ENCODE data around the gene GUCY2C.

The GUCY2C gene

GRCh38 chr12:14571779-14572178, 124.6 kb downstream of the GUCY2C start:
- no peak for DNase-seq (ENCODE audit: low read depth in 2 of 2)
- H3K4me3 ChIP-seq (replicated peaks in 1 of 2; ENCODE audit: low read depth in 2 of 2, low read length in 2 of 2), result no peak overlapping the region
- TF ChIP-seq CTCF (IDR thresholded peaks at IDR 0.05; ENCODE audit: low read depth, low read length), result no peak

GRCh38 chr12:14570231-14570630, 126.2 kb downstream of the GUCY2C start:
- TF ChIP-seq CTCF (IDR thresholded peaks at IDR 0.05; ENCODE audit: low read depth, low read length), result no peak
- no peak for DNase-seq (ENCODE audit: low read depth in 2 of 2)
- no peak overlapping the region for H3K4me3 ChIP-seq (replicated peaks in 1 of 2; ENCODE audit: low read depth in 2 of 2, low read length in 2 of 2)

GRCh38 chr12:14567351-14568162, 128.8 kb downstream of the GUCY2C start, which contains the start of gene PLBD1:
Gene PLBD1, minus strand, starts transcription at chr12:14567883. Its CDS starts 187 bp downstream, at chr12:14567696.
- no peak for TF ChIP-seq CTCF (IDR thresholded peaks at IDR 0.05; ENCODE audit: low read depth, low read length)

GRCh38 chr12:14564336-14564959, 132.0 kb downstream of the GUCY2C start:
- H3K4me3 ChIP-seq (replicated peaks in 1 of 2; ENCODE audit: low read depth in 2 of 2, low read length in 2 of 2), result no peak overlapping the region
- no peak for TF ChIP-seq CTCF (IDR thresholded peaks at IDR 0.05; ENCODE audit: low read depth, low read length)
- no peak for DNase-seq (ENCODE audit: low read depth in 2 of 2)

More at GRCh38 chr12:14567351-14568162, 128.8 kb downstream of the GUCY2C start, which contains the start of gene PLBD1:
- H3K4me3 ChIP-seq (replicated peaks in 1 of 2; ENCODE audit: low read depth in 2 of 2, low read length in 2 of 2), result peak within 1 kb of the TSS; percentile 44 to 48
- peak; percentile 30 to 68 for DNase-seq (ENCODE audit: low read depth in 2 of 2)

- DNase-seq (ENCODE audit: low read depth in 2 of 2), result no peak
- TF ChIP-seq CTCF (IDR thresholded peaks at IDR 0.05; ENCODE audit: low read depth, low read length), result no peak
- no peak overlapping the region for H3K4me3 ChIP-seq (replicated peaks in 1 of 2; ENCODE audit: low read depth in 2 of 2, low read length in 2 of 2)
Observed at GRCh38 chr12:14563046-14563445, 133.4 kb downstream of the GUCY2C start.

Measured in cardiac fibroblast (primary cell).